Left lung (tissue), 14 donors: ENCODE measurements around the gene SCD5. TPM values are rescaled to one million over a fixed set of nuclear protein-coding genes. Genes with fewer than 3 reads are reported as not detected.
"Not testable (repeated sequence)": the region's sequence is repeated elsewhere in the genome, so short reads cannot be mapped to it uniquely, and the experiment has no call there.

Experiments
- ATAC-seq: fragments of 200-7000 bp; cut with Tn5 transposase; one replicate; pipeline ENCODE4 v1.9.1; 2020; ENCODE audit warnings: moderate library complexity
- DNase-seq, 4 donors: peaks; one replicate each; pipeline ENCODE4 v3.0.0-alpha.2; 2013 to 2020
- H3K27ac ChIP-seq, 2 donors: fragments of 200-600 bp; sonication (generic) in 1 of 2; one replicate each; pipeline versions ENCODE4 v1.5.0 to v1.8.0; 2020 to 2021
- H3K27me3 ChIP-seq, 2 donors: fragments of 200-600 bp; sonication (generic) in 1 of 2; one replicate each; pipeline versions ENCODE4 v1.5.0 to v1.8.0; 2020 to 2021
- H3K36me3 ChIP-seq, 2 donors: fragments of 200-600 bp; sonication (generic) in 1 of 2; one replicate each; pipeline versions ENCODE4 v1.5.0 to v1.8.0; 2020 to 2021
- H3K4me1 ChIP-seq, 2 donors: fragments of 200-600 bp; one replicate each; pipeline ENCODE4 v1.8.0; 2021
- H3K4me3 ChIP-seq, 2 donors: fragments of 200-600 bp; sonication (generic) in 1 of 2; one replicate each; pipeline versions ENCODE4 v1.5.0 to v1.8.0; 2020 to 2021; ENCODE audit warnings: mild to moderate bottlenecking in 1 of 2
- H3K9me3 ChIP-seq, 2 donors: fragments of 200-600 bp; sonication (generic) in 1 of 2; one replicate each; pipeline versions ENCODE4 v1.5.0 to v1.8.0; 2020 to 2021
- CTCF ChIP-seq, 2 donors: fragments of 200-600 bp; sonication (generic) in 1 of 2; IDR thresholded peaks; one replicate each; pipeline versions ENCODE4 v1.5.0 to v1.8.0; 2021; ENCODE audit warnings: antibody characterized with exemption in 2 of 2
- intact Hi-C, 2 donors: fragments of 100-400 bp; cut with DNase I; formaldehyde crosslinking; loops; one replicate each; pipeline versions ENCODE4 v1.11.2 to v1.14.2; 2022
- long read RNA-seq, 12 donors: library from polyadenylated mRNA in 2 of 12; unstranded in 2 of 12; transcript quantifications; one replicate each; pipeline ENCODE4 v2.0.0 and lab custom pipeline, GENCODE V29; 2019 to 2026
- polyA plus RNA-seq, 6 donors: library from polyadenylated mRNA; unstranded; fragments of 120-200 nt; gene quantifications; one replicate each; pipeline ENCODE4 v1.2.1, GENCODE V29; 2013; ENCODE audit not compliant: insufficient read length in 6 of 6
- total RNA-seq, 2 donors: library from RNA; stranded (reverse); fragmentation: NEBNext Ultra II Directional; extraction: Animal tissue kit (Norgen Biotek cat#: 25700); gene quantifications; one replicate each; pipeline ENCODE4 v1.2.1, GENCODE V29; 2021
- donor health status: DM: no; HTN: yes; CAD: no.
- donor health status: DM: no; HTN: no; CAD: no.

The SCD5 gene
- total RNA-seq (10 to 100 TPM; 12.5 to 30.0 TPM), polyA plus RNA-seq (10 to 100 TPM; 30.6 to 41.1 (median 36.7) TPM)
- long read RNA-seq, donor 1, transcript SCD5-202 (5 exons, 3,101 nt) = major isoform, 20 of 20 reads
- long read RNA-seq, donor 1, partial matches to known transcripts = 0 of 20 reads
- long read RNA-seq, donor 1, other reads (novel, unspliced or antisense) = 0 of 20 reads
- long read RNA-seq, donor 2, transcript SCD5-202 (5 exons, 3,101 nt) = major isoform, 14 of 14 reads
- long read RNA-seq, donor 2, partial matches to known transcripts = 0 of 14 reads
- long read RNA-seq, donor 2, other reads (novel, unspliced or antisense) = 0 of 14 reads
- long read RNA-seq, donor 3, transcript SCD5-202 (5 exons, 3,101 nt) = major isoform, 8 of 8 reads
- long read RNA-seq, donor 3, partial matches to known transcripts = 0 of 8 reads
- long read RNA-seq, donor 3, other reads (novel, unspliced or antisense) = 0 of 8 reads
- long read RNA-seq, donor 4, partial matches to known transcripts = 3 of 6 reads
- long read RNA-seq, donor 4, other reads (novel, unspliced or antisense) = 3 of 6 reads
- long read RNA-seq, donor 5, transcript SCD5-202 (5 exons, 3,101 nt) = major isoform, 11 of 11 reads
- long read RNA-seq, donor 5, partial matches to known transcripts = 0 of 11 reads
- long read RNA-seq, donor 5, other reads (novel, unspliced or antisense) = 0 of 11 reads
- long read RNA-seq, donor 6, transcript SCD5-202 (5 exons, 3,101 nt) = major isoform, 8 of 8 reads
- long read RNA-seq, donor 6, partial matches to known transcripts = 0 of 8 reads
- long read RNA-seq, donor 6, other reads (novel, unspliced or antisense) = 0 of 8 reads
- long read RNA-seq, donor 7, partial matches to known transcripts = 0 of 3 reads
- long read RNA-seq, donor 7, other reads (novel, unspliced or antisense) = 0 of 3 reads
- long read RNA-seq, donor 8, transcript SCD5-202 (5 exons, 3,101 nt) = major isoform, 10 of 10 reads
- long read RNA-seq, donor 8, partial matches to known transcripts = 0 of 10 reads
- long read RNA-seq, donor 8, other reads (novel, unspliced or antisense) = 0 of 10 reads
- long read RNA-seq, donor 9 = 0 reads
- long read RNA-seq, donor 10, partial matches to known transcripts = 0 of 1 reads
- long read RNA-seq, donor 10, other reads (novel, unspliced or antisense) = 1 of 1 reads
- long read RNA-seq, donor 11, transcript SCD5-202 (5 exons, 3,101 nt) = major isoform, 175 of 210 reads
- long read RNA-seq, donor 11, partial matches to known transcripts = 35 of 210 reads
- long read RNA-seq, donor 11, other reads (novel, unspliced or antisense) = 0 of 210 reads
- long read RNA-seq, donor 12, partial matches to known transcripts = 39 of 43 reads
- long read RNA-seq, donor 12, other reads (novel, unspliced or antisense) = 0 of 43 reads

- peak; percentile 93 for ATAC-seq
- Histone ChIP-seq H3K27ac (no peak within 1 kb of the TSS), H3K4me1 (peaks cover 8 to 25% of the 10 kb centered on the region in 2 donors), H3K9me3 (no peaks in the 10 kb centered on the region), H3K36me3 (no peaks in the 10 kb centered on the region), H3K27me3 (peaks cover 0 to 54% of the 10 kb centered on the region in 2 donors), H3K4me3 (peak within 1 kb of the TSS; percentile 62 to 76)
- no peak for TF ChIP-seq CTCF (IDR thresholded peaks at IDR 0.05)
- DNase-seq = peak; percentile 75 to 95 (median 85)
- intact Hi-C loops = no loop called here
These were observed at the start of gene SCD5 for GRCh38 chr4:82798168-82799005. SCD5 (minus strand) TSS chr4:82798796; CDS start chr4:82798537, 259 bp downstream.

GRCh38 chr4:82842593-82842992, 44.0 kb upstream of the SCD5 start:
- Histone ChIP-seq H3K27me3 (no peaks in the 10 kb centered on the region), H3K36me3 (peaks cover 6 to 100% of the 10 kb centered on the region in 2 donors), H3K27ac (no peak overlapping the region), H3K4me3 (no peak overlapping the region), H3K9me3 (no peaks in the 10 kb centered on the region), H3K4me1 (no peaks in the 10 kb centered on the region)
- TF ChIP-seq CTCF (IDR thresholded peaks at IDR 0.05) = no peak
- no peak for ATAC-seq
- DNase-seq = peak in 1 of 4 donors; percentile 3
- intact Hi-C loops = no loop called here

GRCh38 chr4:82839624-82840023, 41.0 kb upstream of the SCD5 start:
- Histone ChIP-seq H3K4me3 (no peak overlapping the region), H3K27ac (no peak overlapping the region), H3K4me1 (no peaks in the 10 kb centered on the region), H3K36me3 (peaks cover 6 to 89% of the 10 kb centered on the region in 2 donors), H3K27me3 (no peaks in the 10 kb centered on the region), H3K9me3 (no peaks in the 10 kb centered on the region)
- intact Hi-C loops = no loop called here
- TF ChIP-seq CTCF (IDR thresholded peaks at IDR 0.05) = no peak
- DNase-seq = no peak
- no peak for ATAC-seq

- DNase-seq = no peak
- H3K27me3 ChIP-seq = no peaks in the 10 kb centered on the region
- H3K4me1 ChIP-seq = no peaks in the 10 kb centered on the region
- no peak overlapping the region for H3K27ac ChIP-seq
- peak; percentile 96 for ATAC-seq
- H3K9me3 ChIP-seq = no peaks in the 10 kb centered on the region
- no peak overlapping the region for H3K4me3 ChIP-seq
- TF ChIP-seq CTCF (IDR thresholded peaks at IDR 0.05) = no peak
- intact Hi-C loops = no loop called here
- peaks cover 0 to 74% of the 10 kb centered on the region in 2 donors for H3K36me3 ChIP-seq
These were observed 35.2 kb upstream of the SCD5 start for GRCh38 chr4:82833696-82834313.

- H3K27me3 ChIP-seq, H3K4me1 ChIP-seq, DNase-seq, H3K27ac ChIP-seq, H3K4me3 ChIP-seq, intact Hi-C loops, ATAC-seq, H3K9me3 ChIP-seq: not testable (repeated sequence)
- H3K36me3 ChIP-seq = peaks cover 0 to 74% of the 10 kb centered on the region in 2 donors
These were observed 34.5 kb upstream of the SCD5 start for GRCh38 chr4:82833060-82833459.
